Amniotic epithelial cell (primary cell): ENCODE results near the gene KRTAP20-4.

ENCODE experiments used
- DNase-seq: peaks from one replicate; pipeline ENCODE4 v3.0.0-alpha.2; 2010; ENCODE audit warnings: low read depth

The KRTAP20-4 gene

GRCh38 chr21:30620522-30620921 is at the start of gene KRTAP20-4:
TSS of gene KRTAP20-4 (plus strand) at chr21:30620627.
- DNase-seq: no peak

- no peak for DNase-seq
These were observed 42.7 kb upstream of the KRTAP20-4 start for GRCh38 chr21:30577766-30578165.

- DNase-seq: no peak
These were observed 41.1 kb upstream of the KRTAP20-4 start for GRCh38 chr21:30579346-30579745.

GRCh38 chr21:30580132-30580531 is 40.3 kb upstream of the KRTAP20-4 start:
- no peak for DNase-seq

GRCh38 chr21:30582870-30583269 is 37.6 kb upstream of the KRTAP20-4 start:
- DNase-seq: no peak

- DNase-seq: no peak
These were observed 30.1 kb upstream of the KRTAP20-4 start, which contains the start of gene KRTAP22-2 for GRCh38 chr21:30590297-30590696. TSS of gene KRTAP22-2 (minus strand) at chr21:30590397.

GRCh38 chr21:30592140-30592539 is 28.3 kb upstream of the KRTAP20-4 start, which contains the start of gene KRTAP6-3:
TSS of gene KRTAP6-3 (plus strand) at chr21:30592440. CDS start at chr21:30592446, 6 bp downstream.
- DNase-seq: no peak

- DNase-seq: no peak
These were observed 21.6 kb upstream of the KRTAP20-4 start, which contains the start of gene KRTAP6-2 for GRCh38 chr21:30598802-30599201. TSS of gene KRTAP6-2 (minus strand) at chr21:30598902. CDS start at chr21:30598874, 28 bp downstream.

GRCh38 chr21:30600787-30601186 is 19.6 kb upstream of the KRTAP20-4 start, which contains the start of gene KRTAP22-1:
TSS of gene KRTAP22-1 (plus strand) at chr21:30601087.
- DNase-seq: no peak

- DNase-seq: no peak
These were observed 14.5 kb upstream of the KRTAP20-4 start for GRCh38 chr21:30605968-30606367.

GRCh38 chr21:30612132-30612531 is 8.3 kb upstream of the KRTAP20-4 start:
- DNase-seq: no peak

GRCh38 chr21:30613836-30614235 is 6.6 kb upstream of the KRTAP20-4 start, which contains the start of gene KRTAP6-1:
TSS of gene KRTAP6-1 (minus strand) at chr21:30613930. CDS start at chr21:30613904, 26 bp downstream.
- DNase-seq: no peak

- no peak for DNase-seq
These were observed 5.2 kb upstream of the KRTAP20-4 start for GRCh38 chr21:30615199-30615598.

- DNase-seq: no peak
These were observed 4.3 kb upstream of the KRTAP20-4 start, which contains the start of gene KRTAP20-1 for GRCh38 chr21:30616125-30616524. TSS of gene KRTAP20-1 (plus strand) at chr21:30616425. CDS start at chr21:30616455, 30 bp downstream.

- DNase-seq: no peak
These were observed 347 bp upstream of the KRTAP20-4 start for GRCh38 chr21:30620080-30620479.

- no peak for DNase-seq
These were observed 2.9 kb downstream of the KRTAP20-4 start for GRCh38 chr21:30623362-30623761.

GRCh38 chr21:30625449-30626165 is 5.2 kb downstream of the KRTAP20-4 start:
- no peak for DNase-seq

GRCh38 chr21:30628109-30628508 is 7.7 kb downstream of the KRTAP20-4 start:
- DNase-seq: no peak

GRCh38 chr21:30629200-30629599 is 8.8 kb downstream of the KRTAP20-4 start:
- DNase-seq: peak; percentile 1

GRCh38 chr21:30634906-30635305 is 14.5 kb downstream of the KRTAP20-4 start, which contains the start of gene KRTAP20-2:
TSS of gene KRTAP20-2 (plus strand) at chr21:30635206. CDS start at chr21:30635264, 58 bp downstream.
- no peak for DNase-seq

- DNase-seq: no peak
These were observed 18.3 kb downstream of the KRTAP20-4 start for GRCh38 chr21:30638686-30639085.

- DNase-seq: no peak
These were observed 22.1 kb downstream of the KRTAP20-4 start, which contains the start of gene KRTAP20-3 for GRCh38 chr21:30642564-30642963. TSS of gene KRTAP20-3 (plus strand) at chr21:30642864.

GRCh38 chr21:30646904-30647414 is 26.5 kb downstream of the KRTAP20-4 start:
- no peak for DNase-seq
